Measurements from ENCODE around the gene SH3BP1. TPM values are rescaled to one million over a fixed set of nuclear protein-coding genes. Genes with fewer than 3 reads are reported as not detected.

SH3BP1 gene
- total and polyA plus RNA-seq, 9 of the 15 experiments (the other 6 are each of a cell fraction or from before 2014, with no cell fraction given) = 0.10 to 36.2 (median 10.4) TPM

DNA sequence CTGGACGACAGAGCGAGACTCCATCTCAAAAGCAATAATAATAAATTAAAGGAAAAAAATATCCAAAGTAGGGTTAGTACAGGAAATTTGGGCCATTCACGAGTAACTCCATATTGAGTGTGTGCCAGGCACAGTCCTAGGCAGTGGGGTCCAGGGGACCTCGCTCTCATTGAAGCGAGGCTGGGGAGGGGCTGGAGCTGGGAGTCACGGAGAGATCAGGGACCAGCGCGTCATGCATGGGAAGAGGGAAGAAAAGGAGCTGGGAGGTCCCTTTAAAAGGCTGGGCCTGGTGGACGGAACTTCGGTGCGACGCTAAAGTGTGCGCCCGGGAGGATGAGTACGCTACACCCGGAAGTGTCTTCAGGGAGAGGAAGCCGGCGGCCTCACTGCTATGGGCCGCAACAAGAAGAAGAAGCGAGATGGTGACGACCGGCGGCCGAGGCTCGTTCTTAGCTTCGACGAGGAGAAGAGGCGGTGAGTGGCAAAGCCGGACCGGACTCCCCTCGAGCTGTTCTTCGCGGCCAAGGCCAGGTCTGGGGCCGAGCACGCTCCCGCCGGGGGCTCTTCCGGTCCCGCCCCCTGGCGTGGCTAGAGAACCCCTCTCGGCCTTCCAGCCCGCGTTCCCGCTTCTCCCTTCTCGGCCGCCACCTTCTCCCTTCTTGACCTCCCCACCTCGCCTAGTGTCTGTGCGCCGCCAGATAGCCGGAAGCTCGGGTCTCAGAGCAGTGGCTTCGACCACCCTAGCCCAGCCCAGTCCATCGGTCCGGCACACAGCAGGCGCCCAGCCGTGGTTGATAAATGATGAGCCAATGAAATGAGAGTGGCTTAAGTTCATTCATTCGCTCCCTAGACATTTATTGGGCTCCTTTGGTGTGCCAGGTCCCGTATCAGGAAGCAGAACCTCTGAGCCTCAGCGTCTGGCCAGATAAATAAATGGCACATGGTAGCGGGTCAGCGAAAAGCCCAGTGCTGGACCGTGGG lies 46.8 kb downstream of the SH3BP1 start, which contains the start of gene NOL12 (continued):
- TF ChIP-seq, protein P1, sequence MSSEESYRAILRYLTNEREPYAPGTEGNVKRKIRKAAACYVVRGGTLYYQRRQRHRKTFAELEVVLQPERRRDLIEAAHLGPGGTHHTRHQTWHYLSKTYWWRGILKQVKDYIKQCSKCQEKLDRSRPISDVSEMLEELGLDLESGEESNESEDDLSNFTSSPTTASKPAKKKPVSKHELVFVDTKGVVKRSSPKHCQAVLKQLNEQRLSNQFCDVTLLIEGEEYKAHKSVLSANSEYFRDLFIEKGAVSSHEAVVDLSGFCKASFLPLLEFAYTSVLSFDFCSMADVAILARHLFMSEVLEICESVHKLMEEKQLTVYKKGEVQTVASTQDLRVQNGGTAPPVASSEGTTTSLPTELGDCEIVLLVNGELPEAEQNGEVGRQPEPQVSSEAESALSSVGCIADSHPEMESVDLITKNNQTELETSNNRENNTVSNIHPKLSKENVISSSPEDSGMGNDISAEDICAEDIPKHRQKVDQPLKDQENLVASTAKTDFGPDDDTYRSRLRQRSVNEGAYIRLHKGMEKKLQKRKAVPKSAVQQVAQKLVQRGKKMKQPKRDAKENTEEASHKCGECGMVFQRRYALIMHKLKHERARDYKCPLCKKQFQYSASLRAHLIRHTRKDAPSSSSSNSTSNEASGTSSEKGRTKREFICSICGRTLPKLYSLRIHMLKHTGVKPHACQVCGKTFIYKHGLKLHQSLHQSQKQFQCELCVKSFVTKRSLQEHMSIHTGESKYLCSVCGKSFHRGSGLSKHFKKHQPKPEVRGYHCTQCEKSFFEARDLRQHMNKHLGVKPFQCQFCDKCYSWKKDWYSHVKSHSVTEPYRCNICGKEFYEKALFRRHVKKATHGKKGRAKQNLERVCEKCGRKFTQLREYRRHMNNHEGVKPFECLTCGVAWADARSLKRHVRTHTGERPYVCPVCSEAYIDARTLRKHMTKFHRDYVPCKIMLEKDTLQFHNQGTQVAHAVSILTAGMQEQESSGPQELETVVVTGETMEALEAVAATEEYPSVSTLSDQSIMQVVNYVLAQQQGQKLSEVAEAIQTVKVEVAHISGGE (CRISPR knock-in tag; IDR thresholded peaks at IDR 0.05) = peak; percentile 94 to 100 (median 98)
- TF ChIP-seq ZC3H11A (IDR thresholded peaks at IDR 0.05; ENCODE audit: low read depth, low read length) (peak; percentile 54; the same call in 1 of the 2 replicates), RNF2 (IDR thresholded peaks at IDR 0.05) (no peak), KDM4B (IDR thresholded peaks at IDR 0.05; ENCODE audit: borderline replicate concordance in 2 of 2, low read depth in 1 of 2) (peak in 1 of 2 experiments; percentile 87; a peak in 1 of 4 replicates), TRIM24 (IDR thresholded peaks at IDR 0.05) (peak in 1 of 2 experiments; percentile 98; a peak in 2 of 4 replicates), ETV1 (tag; conservative IDR thresholded peaks at IDR 0.05; ENCODE audit: low read depth) (peak; percentile 82), SAP30 (IDR thresholded peaks at IDR 0.05; ENCODE audit: borderline replicate concordance, insufficient read depth, low read depth, low read length, poor library complexity, severe bottlenecking) (peak; percentile 89), HCFC1 (IDR thresholded peaks at IDR 0.05; ENCODE audit: low read depth, low read length) (peak; percentile 83), HDAC2 (IDR thresholded peaks at IDR 0.05) (peak; percentile 80; the same call in 1 of the 2 replicates), BRCA1 (IDR thresholded peaks at IDR 0.05) (no peak), BRCA1 (CRISPR knock-in tag; IDR thresholded peaks at IDR 0.05) (no peak), EP400 (IDR thresholded peaks at IDR 0.05) (peak; percentile 98), YY1 (IDR thresholded peaks at IDR 0.05; ENCODE audit: borderline replicate concordance in 1 of 3, control insufficient read depth in 1 of 3, extremely low read depth in 1 of 3, insufficient read depth in 3 of 3, insufficient read length in 1 of 3, insufficient replicate concordance in 2 of 3, low read depth in 1 of 3, low read length in 2 of 3) (peak in 1 of 3 experiments; percentile 54), MXI1 (IDR thresholded peaks at IDR 0.05; ENCODE audit: low read depth, low read length) (0 out of 2 replicates have a peak, but pooled peaks have one; percentile 10), CXXC5 (CRISPR knock-in tag; IDR thresholded peaks at IDR 0.05) (peak; percentile 66), SIN3A (IDR thresholded peaks at IDR 0.05; ENCODE audit: borderline replicate concordance in 2 of 2, control insufficient read depth in 1 of 2, low read depth in 2 of 2, low read length in 2 of 2) (peak in 1 of 2 experiments; percentile 82; a peak in 3 of 4 replicates), XRCC5 (IDR thresholded peaks at IDR 0.05; ENCODE audit: low read depth, low read length) (peak; percentile 91), GABPB2 (CRISPR knock-in tag; conservative IDR thresholded peaks at IDR 0.05) (no peak), NCOR1 (IDR thresholded peaks at IDR 0.05) (no peak), POLR2AphosphoS5 (IDR thresholded peaks at IDR 0.05; ENCODE audit: control insufficient read depth, insufficient read depth, low read depth, low read length) (peak; percentile 54; the same call in 1 of the 2 replicates)
- TF ChIP-seq, protein P2, sequence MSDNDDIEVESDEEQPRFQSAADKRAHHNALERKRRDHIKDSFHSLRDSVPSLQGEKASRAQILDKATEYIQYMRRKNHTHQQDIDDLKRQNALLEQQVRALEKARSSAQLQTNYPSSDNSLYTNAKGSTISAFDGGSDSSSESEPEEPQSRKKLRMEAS (CRISPR knock-in tag; IDR thresholded peaks at IDR 0.05) = no peak; the same call in 1 of the 2 replicates
